Activated gamma-delta T cell treated with Interleukin-2 at 50 U/mL for 16 hours (primary cell): Measurements from ENCODE around the gene ZRSR2.
"Not testable (repeated sequence)": the region's sequence is repeated elsewhere in the genome, so short reads cannot be mapped to it uniquely, and the experiment has no call there.

Source experiments
- DNase-seq: peaks from one replicate; pipeline ENCODE4 v3.0.0-alpha.2; 2020

Gene ZRSR2

DNA sequence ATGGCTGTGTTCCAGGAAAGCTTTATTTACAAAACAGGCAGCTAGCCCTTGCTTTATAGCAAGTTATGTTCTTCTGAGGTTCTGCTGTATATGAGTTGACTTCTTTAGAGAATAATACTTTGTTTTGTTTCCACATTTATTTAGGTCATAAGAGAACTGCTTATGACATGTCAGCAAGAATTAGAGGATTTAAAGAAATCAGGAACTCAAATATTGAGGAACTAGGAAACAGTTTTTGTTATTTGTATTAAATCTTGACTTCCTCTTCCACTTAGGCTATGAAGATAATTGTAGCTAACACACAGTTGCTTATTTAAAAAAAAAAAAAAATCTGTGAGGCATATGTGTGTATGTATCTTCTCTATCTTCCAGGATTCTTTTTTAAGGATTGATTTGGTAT, 14.3 kb downstream of the ZRSR2 start:
- DNase-seq = no peak

DNA sequence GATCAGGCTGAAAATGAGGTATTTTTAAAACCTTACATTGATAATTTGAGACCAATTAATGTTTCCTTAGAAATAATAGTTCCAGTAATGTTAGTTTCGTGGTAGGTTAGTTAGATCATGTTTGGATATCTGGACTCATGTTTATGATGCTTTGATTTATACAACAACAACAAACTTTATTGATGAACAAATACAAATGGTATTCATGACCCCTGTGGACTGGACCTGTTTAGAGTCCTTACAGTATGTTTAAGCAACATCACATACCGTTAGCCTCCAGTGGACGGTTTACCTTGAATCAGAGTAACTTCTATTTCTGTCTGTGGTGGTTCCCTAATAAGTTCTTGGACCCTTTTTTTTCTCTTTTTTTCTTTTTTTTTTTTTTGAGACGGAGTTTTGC, 18.0 kb downstream of the ZRSR2 start:
- DNase-seq = no peak

DNA sequence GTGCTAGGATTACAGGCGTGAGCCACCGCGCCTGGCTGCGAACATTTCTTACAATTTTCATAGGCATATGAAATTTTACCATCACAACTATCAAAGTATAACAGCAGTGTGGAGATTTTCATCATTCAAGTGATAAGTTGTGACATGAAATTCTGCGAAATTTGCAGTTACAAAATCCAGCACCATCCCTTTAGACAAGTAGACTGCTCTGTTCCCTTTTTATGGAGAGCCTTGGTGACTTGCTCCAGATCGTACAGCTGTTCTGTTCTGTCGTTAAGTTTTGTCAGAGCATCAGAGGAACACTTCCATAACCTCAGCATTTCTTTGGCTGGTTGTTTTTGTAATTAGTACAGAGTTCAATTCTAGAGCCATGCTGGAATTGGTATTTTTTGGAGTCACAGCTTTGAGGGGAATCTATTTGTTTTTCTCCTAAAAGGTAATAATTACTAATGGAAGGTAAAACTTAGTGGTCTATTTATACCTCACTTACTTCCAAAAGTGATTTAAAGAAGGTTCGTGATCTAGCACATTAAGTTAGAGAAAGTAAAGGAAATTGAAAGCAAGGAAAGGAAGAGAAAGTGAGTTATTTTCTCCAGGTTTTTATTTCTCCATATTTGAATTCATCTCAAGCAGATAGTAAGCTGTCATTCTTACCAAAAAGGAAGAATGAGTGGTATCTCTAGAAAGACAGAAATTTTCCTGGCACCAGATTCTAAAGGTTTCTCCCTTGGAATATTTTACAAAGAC, 22.1 kb downstream of the ZRSR2 start:
- DNase-seq = no peak

DNA sequence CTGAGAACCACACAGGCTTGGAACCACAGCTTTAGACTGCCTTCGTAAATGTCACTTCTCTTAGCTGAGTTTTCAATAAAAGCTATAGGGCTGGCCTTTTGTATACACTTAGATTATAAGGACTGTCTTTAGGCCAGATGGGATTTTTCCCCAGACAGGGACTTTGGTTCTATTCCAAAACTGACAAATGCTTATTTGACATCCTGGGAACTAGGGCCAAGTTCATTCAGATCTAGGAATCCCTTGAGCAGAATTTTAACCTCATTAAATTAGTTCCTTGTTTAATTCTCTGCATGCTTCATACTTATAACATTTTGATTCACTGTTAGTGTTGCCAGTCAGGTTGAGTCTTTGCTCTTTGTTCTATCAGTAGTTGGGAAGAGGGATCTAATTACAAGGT, 23.1 kb downstream of the ZRSR2 start:
- no peak for DNase-seq

DNA sequence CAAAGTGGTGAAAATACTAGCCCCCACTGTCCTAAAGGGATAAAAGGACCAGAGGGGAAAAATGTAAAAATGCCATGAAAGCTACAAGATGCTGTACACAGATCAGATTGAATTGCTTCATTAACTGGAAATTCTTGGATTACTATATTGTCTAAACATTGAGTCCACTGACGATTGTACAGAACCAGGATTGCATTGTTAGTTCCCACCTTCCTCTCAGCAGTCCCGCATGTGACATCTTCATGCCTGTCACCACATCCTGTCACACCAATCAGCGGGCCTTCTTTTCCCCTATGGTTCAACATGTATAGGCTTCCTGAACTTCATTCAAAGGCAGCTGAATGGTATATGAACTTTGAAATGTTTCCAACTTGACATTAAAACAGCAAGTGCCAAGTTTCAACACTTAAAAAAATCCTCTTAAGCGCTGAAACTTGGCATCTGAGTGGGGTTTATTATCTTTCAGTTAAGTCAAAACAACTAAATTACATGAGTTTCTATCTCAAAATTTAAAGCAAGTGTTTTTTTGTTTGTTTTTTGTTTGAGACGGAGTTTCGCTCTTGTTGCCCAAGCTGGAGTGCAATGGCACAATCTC, 24.6 kb downstream of the ZRSR2 start:
- no peak for DNase-seq

DNA sequence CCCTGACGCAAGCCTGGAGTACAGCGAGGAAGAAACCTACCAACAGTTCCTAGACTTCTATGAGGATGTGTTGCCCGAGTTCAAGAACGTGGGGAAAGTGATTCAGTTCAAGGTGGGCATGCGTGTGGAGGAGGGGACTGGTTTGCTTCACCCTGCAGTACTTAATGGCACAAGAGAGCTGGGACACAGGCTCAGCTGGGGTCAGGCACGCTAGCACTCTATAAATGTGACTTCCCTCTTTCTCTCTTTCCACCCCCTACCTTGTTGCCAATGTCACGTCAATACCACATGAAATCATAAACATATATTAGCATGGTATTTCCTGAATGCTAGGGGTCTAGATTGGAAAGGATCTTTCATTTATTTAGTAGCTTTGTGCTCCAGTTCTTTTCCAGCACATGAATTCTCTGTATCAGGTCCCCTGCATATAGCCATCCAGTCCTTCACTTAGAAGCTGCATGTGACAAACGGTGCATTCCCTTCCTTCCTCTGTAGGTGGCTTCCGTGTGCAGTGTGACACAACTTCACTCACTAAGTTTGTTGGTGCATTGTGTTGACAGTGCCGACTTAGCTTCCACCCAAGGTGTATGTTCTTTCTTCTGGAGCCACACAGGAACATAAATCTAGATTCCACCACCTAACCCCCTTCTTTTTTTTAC, 25.6 kb downstream of the ZRSR2 start:
- DNase-seq = peak; percentile 7

DNA sequence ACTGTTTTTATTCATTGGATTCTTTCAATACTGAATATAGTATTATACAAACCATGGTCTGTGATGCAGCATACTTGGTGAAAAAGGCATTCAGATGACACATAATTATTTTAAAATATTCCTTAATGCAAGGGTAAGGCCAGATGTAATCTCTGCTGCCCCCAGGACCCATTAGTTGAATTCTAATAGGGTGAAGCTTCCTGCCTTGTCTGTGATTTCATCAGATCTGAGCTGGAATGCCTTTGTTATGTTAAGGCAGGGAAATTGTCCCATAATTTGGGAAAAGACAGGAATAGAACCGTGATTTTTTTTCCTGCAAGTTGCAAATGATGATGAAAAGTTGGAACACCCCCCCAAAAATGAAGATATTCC, 26.1 kb downstream of the ZRSR2 start:
- no peak for DNase-seq

DNA sequence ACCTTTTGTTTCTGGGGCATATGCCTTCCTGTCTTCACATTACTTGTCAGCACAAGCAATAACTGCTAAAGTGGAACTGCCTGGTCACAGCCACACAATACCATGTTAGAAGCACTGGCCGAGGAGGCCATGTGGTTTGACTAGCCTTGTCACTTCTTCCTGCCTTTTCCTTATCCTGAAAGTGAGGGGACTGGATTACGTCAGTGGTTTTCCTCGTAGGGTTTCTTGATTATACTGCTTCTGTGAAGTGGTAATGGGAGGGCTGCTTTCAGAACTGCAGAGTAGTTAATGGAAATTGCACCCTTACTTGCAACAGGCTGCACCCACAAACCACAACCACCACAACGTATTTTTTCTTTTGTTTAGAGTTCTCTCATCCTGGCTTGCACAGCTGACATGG, 26.6 kb downstream of the ZRSR2 start:
- peak; percentile 42 for DNase-seq

DNA sequence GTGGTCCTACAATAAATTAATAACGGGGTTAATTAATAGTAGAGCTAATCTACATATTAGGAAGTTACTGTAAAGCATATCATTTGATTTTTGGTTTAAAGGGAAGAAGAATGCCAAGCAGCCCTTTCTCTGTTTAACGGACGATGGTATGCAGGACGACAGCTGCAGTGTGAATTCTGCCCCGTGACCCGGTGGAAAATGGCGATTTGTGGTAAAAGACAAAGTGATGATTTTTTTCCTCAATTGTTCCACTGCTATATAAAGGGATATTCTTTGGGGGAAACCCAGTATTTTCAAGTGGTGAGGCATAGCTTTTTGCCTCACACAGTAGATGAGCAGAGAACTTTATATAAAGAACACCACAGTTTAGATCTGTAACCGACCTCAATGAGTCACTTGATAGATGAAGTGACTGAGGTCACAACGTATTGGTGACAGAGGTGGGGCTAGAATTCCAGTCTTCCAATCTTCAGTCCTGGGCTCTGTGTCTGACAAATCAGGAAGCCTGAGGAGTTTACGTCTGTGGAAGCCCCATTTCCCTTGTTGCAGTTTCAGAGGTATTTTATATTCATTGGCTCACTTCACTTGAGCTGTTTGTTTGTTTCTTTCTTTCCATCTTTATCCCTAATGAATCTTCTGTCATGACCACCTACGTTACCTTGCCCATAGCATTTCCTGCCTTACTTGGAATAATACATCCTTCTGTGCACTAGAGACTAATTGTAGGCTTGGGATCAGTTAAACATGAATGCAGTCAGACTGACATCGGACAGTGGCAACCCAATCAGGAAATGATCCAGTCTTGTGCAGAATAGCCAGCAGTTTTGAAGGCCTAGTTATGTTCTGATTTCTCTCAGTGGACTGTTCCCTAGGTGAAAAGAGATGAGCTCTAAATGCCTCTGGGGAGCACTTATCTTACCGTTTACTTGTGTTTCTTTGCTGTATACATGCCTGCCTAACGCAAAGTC, 30.1 kb downstream of the ZRSR2 start:
- no peak for DNase-seq

DNA sequence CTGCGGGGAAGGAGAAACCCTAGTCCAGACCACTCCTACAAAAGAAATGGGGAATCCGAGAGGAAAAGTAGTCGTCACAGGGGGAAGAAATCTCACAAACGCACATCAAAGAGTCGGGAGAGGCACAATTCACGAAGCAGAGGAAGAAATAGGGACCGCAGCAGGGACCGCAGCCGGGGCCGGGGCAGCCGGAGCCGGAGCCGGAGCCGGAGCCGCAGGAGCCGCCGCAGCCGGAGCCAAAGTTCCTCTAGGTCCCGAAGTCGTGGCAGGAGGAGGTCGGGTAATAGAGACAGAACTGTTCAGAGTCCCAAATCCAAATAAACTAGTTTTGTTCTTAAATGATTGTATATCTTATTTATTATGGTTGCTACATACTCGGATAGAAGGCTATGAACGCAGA, 32.6 kb downstream of the ZRSR2 start:
- DNase-seq = no peak

DNA sequence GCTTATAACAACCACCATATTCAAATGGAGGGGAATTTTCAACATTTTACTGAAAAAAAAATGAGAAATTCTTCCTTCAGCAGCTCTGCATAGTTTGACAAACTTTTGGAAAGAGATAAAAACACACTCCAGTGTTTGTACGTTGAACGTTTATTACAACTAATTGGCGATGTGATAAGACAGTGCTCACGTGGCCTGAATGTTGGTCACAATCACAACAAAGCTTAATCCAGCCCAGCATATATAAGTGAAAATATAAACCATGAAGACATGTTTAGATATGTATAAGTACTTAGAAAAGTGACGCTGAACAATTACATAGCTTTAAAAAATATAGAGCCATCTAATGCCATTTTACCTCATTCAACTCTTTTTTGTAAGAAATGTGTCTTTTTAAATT, 35.7 kb downstream of the ZRSR2 start:
- DNase-seq = no peak

DNA sequence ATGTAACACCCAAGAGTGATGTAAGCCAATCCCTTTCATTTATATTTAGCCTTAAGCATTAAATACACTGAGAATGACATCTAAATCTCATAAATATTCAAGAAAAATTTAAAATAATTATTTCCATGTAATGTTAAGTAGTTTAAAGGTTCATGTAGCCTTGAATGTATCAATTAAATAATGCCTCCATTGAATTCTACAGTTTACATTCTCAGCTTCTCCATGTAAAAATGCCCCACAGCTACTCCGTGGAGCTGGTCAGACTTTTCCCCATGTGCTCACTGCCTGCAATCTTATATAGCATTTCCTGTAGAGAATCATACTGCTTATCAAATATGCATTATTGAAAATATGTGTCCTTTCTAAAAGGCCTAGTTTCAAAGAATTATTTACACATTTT, 38.9 kb downstream of the ZRSR2 start:
- DNase-seq = no peak

DNA sequence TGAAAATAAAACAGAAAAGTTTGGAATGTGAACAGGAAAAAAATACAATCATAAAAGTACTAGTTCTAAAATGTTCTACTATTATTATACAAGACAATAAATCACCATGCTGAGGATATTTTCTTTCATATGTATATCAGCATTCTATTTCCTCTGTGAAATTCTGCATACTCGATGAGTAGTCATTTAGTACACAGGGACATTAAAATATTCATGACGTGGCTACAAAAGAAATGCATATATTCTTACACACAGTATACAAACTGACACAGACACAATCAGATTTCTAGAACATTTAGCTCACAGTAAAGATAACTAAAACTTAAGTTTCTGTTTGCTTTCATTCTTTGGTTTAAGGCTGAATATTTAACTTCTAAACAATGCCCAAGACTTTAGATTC, 41.1 kb downstream of the ZRSR2 start:
- DNase-seq = not testable (repeated sequence)

DNA sequence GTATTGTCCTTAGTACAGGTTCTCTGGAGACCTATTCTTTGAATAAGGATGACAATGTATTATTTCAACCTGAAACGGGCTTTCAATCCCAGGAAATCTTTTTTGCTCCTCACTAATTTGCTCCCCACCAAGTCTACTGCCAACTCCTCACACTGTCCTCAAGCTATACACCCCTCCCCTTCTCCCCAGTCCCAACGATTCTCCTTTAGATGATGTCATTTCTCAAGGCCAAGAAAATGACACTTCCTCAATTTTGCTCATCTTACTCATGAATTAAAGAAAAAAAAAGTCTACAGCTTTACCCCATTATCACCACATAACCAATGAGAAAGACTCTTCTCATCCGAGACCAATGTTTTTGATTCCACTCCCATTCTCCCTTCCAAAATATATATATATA, 43.8 kb downstream of the ZRSR2 start:
- no peak for DNase-seq

DNA sequence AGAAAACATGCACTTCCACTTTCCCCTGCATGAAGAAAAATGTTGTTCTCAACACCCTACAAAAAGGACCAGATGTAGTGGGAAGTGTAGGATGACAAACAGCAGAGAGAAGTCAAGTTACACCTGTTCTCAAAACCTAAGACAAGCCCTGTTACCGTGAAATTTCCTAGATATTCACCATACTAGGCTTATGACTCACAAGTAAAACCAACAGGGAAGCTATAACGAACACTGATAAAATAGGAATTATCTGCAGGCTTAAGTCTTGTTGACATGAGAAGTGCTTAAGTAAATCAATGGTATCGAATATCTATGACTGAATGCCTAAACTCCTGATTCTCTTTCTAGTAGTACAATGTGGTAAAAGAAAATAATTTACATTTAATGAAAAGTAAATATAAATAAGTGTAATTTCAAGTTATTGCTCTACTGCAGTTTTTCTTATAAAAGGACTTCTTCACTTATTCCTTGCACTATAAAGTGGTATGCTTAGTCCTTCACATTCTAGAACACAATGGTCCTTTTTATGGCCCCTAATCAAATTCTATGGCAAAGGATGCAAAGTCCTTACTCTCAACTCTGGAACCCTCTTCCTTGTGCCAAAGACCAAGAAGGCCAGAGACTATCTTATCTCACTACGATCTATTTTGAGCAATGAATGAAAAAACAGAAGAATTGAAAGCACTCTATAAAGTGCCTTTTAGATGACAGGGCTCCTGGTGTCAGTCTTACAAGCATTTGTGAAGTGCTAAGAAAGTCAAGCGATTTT, 44.7 kb downstream of the ZRSR2 start:
- no peak for DNase-seq

DNA sequence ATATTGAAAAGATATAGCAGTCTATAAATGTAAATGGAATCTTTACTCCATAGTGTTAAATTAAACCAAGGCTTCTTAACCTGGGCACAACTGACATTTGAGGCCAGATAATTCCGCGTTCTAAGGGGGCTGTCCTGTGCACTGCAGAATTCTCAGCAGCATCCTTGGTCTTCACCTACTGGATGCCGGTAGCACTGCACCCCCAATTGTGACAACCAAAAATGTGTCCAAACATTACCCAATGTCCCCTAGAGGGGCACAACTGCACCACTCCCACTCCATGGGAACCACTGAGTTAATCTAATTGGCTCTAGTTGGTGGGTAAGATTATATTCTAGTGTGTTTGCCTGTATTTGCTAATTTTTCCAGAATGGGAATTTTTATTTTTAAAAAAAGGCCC, 47.7 kb downstream of the ZRSR2 start:
- no peak for DNase-seq

DNA sequence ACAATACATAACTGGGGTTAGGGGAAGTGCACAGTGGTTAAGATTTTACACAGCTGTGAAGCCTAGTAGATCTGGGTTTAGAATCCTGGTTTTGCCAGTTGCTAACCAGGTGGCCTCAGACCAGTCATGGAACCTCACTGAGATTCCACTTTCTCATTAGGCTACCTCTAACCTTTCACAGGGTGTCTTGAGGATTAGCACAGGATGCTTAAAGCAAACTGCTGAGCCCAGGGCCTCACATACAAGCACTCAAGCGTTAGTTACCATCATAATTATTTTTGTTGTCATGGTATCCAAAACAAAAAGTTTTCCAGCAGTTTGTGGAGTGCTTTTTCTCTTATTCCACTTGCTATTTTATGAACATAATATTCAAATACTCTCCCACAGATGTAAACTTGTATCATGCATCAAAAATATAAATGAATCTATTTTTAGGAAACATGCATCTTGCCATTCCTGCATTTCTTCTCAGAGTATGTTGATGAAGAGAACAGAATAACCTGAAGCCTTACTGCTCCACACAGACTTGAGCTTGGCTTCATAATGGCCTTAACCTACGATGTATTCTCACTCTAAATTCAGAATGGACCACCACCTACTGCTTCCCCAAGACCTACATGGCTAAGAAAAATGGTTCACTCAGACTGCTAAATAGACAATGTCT, 51.7 kb downstream of the ZRSR2 start:
- no peak for DNase-seq

DNA sequence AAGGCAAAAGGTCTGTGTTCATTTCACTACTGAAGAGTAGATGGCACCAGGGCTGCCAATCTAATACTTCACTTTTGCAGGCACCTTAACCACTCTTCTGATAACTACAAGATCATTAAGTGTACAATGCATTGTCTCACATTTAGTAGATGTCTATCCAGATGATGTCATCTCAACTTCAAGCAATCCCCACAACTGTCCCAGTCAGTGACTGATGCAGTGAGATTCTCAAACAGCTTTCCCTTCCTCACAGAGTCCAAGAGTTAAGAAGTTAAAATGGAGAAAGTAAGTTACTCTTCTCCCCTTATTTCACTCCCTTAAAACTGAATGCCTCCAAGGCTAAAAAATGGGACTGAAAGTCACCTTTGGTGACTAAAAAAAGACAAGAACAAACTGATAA, 53.7 kb downstream of the ZRSR2 start:
- DNase-seq = no peak

DNA sequence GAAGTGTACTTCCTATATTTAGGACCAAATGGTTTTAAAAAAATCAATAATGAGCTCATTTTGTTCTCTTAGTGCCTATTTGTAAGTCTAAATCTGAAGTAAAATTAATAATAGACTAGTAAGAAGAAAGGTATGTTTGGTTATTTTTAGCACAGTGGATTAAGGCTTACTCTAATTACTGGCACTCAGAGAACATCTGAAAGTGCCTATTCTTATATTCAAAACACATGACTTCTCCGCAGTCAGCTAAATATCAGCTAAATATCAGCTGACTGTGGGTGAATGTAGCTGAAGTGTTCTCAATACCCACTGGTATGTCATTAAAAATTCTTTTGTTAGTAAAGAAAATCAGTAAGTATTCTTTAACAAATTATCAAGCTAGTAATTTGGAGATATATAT, 58.3 kb downstream of the ZRSR2 start:
- no peak for DNase-seq

DNA sequence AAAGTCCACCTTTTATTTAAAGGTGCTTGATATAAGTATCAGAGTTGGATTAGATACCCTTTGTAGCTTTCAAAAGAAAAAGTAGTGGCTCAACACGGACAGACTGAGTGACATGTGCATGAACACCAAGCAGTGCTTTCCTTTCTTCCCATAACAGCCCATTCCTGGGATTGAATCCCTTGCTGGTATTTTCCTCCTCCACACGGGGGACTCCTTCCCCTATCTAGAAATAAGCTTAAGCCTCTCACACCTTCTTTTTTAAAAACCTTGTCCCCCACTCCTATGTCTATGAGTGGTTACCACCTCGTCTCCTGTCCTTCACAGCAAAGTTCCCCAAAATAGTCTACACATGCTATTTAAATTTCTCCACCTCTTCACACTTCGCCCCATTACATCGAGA, 59.3 kb downstream of the ZRSR2 start:
- no peak for DNase-seq

DNA sequence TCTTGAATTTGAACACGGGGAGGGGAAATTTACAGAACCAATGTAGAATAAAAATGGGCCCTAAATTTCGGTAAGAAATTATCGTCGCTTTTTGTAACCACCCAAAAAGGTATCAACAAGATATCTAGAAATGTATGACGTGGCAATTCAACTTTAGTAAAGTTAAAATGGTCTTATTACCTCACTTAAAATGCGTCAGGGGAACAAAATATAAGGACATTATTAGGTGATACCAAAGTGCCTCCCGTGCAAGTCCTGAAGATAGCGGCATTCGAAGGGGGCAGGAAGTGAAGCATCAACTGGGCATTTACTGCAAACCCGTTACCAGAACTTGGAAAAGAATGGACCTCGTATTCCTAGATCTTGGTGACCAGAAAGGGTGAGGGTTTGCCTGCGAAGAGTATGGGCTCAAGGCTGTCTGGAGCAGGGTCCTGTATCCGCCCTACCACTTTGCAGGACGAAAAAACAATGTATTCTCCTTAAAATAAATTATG, 63.3 kb downstream of the ZRSR2 start:
- DNase-seq = no peak
